Brain microvascular endothelial cell (primary cell): ENCODE data around the gene INKA2.

Experiments used
- DNase-seq: peaks from one replicate; pipeline ENCODE4 v3.0.0-alpha.2; 2020
- H3K27ac ChIP-seq: fragments of 250-450 bp; sonication (Bioruptor Pico); 2 replicates; pipeline ENCODE4 v1.5.1; 2020; ENCODE audit warnings: mild to moderate bottlenecking, moderate library complexity
- H3K27me3 ChIP-seq: fragments of 250-450 bp; sonication (Bioruptor Pico); replicated peaks from 2 replicates; pipeline ENCODE4 v1.5.1; 2020; ENCODE audit warnings: mild to moderate bottlenecking
- H3K36me3 ChIP-seq: fragments of 250-450 bp; sonication (Bioruptor Pico); replicated peaks from 2 replicates; pipeline ENCODE4 v1.5.1; 2020; ENCODE audit warnings: mild to moderate bottlenecking
- H3K4me3 ChIP-seq: 2 replicates; pipeline ENCODE4 v1.5.1; 2011; ENCODE audit warnings: low read depth, mild to moderate bottlenecking, control low read depth, low read length, moderate library complexity
- CTCF ChIP-seq: IDR thresholded peaks from 2 replicates; pipeline ENCODE4 v1.5.1; 2011; ENCODE audit warnings: low read depth, mild to moderate bottlenecking, moderate library complexity, low read length, control low read depth, inconsistent platforms; ENCODE audit errors: missing control alignments
- in situ Hi-C: cut with HindIII; loops from 2 replicates; pipeline ENCODE4 v1.10.0; 2017; ENCODE audit warnings: low sequenced_read_pairs, low pct_ligation_motif_present

INKA2 gene

GRCh38 chr1:111737216-111738132, 1.7 kb downstream of the INKA2 start:
- Histone ChIP-seq H3K27me3 (no peaks in the 10 kb centered on the region), H3K27ac (no peak overlapping the region), H3K4me3 (no peak overlapping the region), H3K36me3 (no peaks in the 10 kb centered on the region)
- no peak for TF ChIP-seq CTCF
- in situ Hi-C loops: no loop called here
- DNase-seq: no peak

- no peaks in the 10 kb centered on the region for H3K36me3 ChIP-seq
- TF ChIP-seq CTCF: no peak
- in situ Hi-C loops: no loop called here
- no peak overlapping the region for H3K27ac ChIP-seq
- no peak overlapping the region for H3K4me3 ChIP-seq
- DNase-seq: no peak
- H3K27me3 ChIP-seq: no peaks in the 10 kb centered on the region
These were observed 2.5 kb downstream of the INKA2 start for GRCh38 chr1:111736548-111737215.

GRCh38 chr1:111735858-111736544, 3.2 kb downstream of the INKA2 start:
- in situ Hi-C loops: no loop called here
- DNase-seq: no peak
- TF ChIP-seq CTCF: no peak
- no peak overlapping the region for H3K4me3 ChIP-seq
- H3K27me3 ChIP-seq: no peaks in the 10 kb centered on the region
- H3K36me3 ChIP-seq: no peaks in the 10 kb centered on the region
- H3K27ac ChIP-seq: no peak overlapping the region

GRCh38 chr1:111735321-111735720, 3.9 kb downstream of the INKA2 start:
- no peak for TF ChIP-seq CTCF
- Histone ChIP-seq H3K27me3 (no peaks in the 10 kb centered on the region), H3K27ac (no peak overlapping the region), H3K4me3 (no peak overlapping the region), H3K36me3 (no peaks in the 10 kb centered on the region)
- in situ Hi-C loops: no loop called here
- DNase-seq: no peak

GRCh38 chr1:111734856-111735255, 4.3 kb downstream of the INKA2 start:
- Histone ChIP-seq H3K36me3 (no peaks in the 10 kb centered on the region), H3K4me3 (no peak overlapping the region), H3K27ac (no peak overlapping the region), H3K27me3 (no peaks in the 10 kb centered on the region)
- DNase-seq: no peak
- no peak for TF ChIP-seq CTCF
- in situ Hi-C loops: no loop called here
